B cell (primary cell): Measurements from ENCODE around the gene ICAM4. TPM values are rescaled to one million over a fixed set of nuclear protein-coding genes. Genes with fewer than 3 reads are reported as not detected.

Source experiments
- ATAC-seq: fragments of 200-7000 bp; cut with Tn5 transposase; one replicate; pipeline ENCODE4 v1.10.0; 2021; ENCODE audit warnings: low read depth, mild to moderate bottlenecking, moderate number of reproducible peaks, moderate library complexity
- CTCF ChIA-PET: fragments of 350-600 bp; sonication (Branson Sonifier 250); formaldehyde crosslinking; loops from one replicate; lab custom pipeline; 2021; ENCODE audit warnings: antibody characterized with exemption, inconsistent platforms; lab: Charles Lee
- POLR2A ChIA-PET: fragments of 350-600 bp; sonication (Branson Sonifier 250); formaldehyde crosslinking; loops from one replicate; lab custom pipeline; 2021; ENCODE audit warnings: antibody characterized with exemption; lab: Charles Lee
- DNase-seq: peaks from one replicate; pipeline ENCODE4 v3.0.0; 2013
- H2AFZ ChIP-seq: 2 replicates; pipeline ENCODE4 v1.6.1; 2012; ENCODE audit warnings: mild to moderate bottlenecking, low read depth, low read length; ENCODE audit not compliant: insufficient read depth, poor library complexity, severe bottlenecking
- H3K27ac ChIP-seq, 2 donors: 1 replicate in 1 of 2; 2 replicates in 1 of 2; pipeline ENCODE4 v1.5.1; 2012 to 2013; ENCODE audit warnings: low read length in 2 of 2, mild to moderate bottlenecking in 2 of 2, moderate library complexity in 1 of 2
- H3K27me3 ChIP-seq, 4 experiments: fragments of 200-600 bp in 1 of 4; sonication (generic) in 1 of 4; replicated peaks in 1 of 4; 1 replicate in 2 of 4; 2 replicates in 2 of 4; pipeline versions ENCODE4 v1.6.1 to v1.7.0; 2013 to 2016; ENCODE audit warnings: low read length in 3 of 4, mild to moderate bottlenecking in 2 of 4, mixed read lengths in 1 of 4, moderate library complexity in 1 of 4; ENCODE audit not compliant: insufficient read depth in 4 of 4, control insufficient read depth in 3 of 4; ENCODE audit errors: control extremely low read depth in 1 of 4
- H3K36me3 ChIP-seq, 2 experiments: replicated peaks in 1 of 2; 1 replicate in 1 of 2; 2 replicates in 1 of 2; pipeline versions ENCODE4 v1.6.1 to v1.7.1; 2013; ENCODE audit warnings: low read length in 1 of 2; ENCODE audit not compliant: insufficient read depth in 2 of 2, control insufficient read depth in 1 of 2; ENCODE audit errors: control extremely low read depth in 1 of 2, extremely low read depth in 1 of 2
- H3K4me1 ChIP-seq, 2 donors: fragments of 200-600 bp in 1 of 2; sonication (generic) in 1 of 2; 1 replicate in 1 of 2; 2 replicates in 1 of 2; pipeline versions ENCODE4 v1.5.1 to v1.6.1; 2013 to 2017; ENCODE audit warnings: low read length in 2 of 2; ENCODE audit not compliant: control insufficient read depth in 2 of 2, insufficient read depth in 2 of 2
- H3K4me2 ChIP-seq: replicated peaks from 2 replicates; pipeline ENCODE3; 2012; ENCODE audit warnings: mild to moderate bottlenecking, low read depth, low read length; ENCODE audit not compliant: poor library complexity, severe bottlenecking
- H3K4me3 ChIP-seq, 5 experiments: fragments of 200-600 bp in 1 of 5; sonication (generic) in 1 of 5; 1 replicate in 3 of 5; 2 replicates in 2 of 5; pipeline versions ENCODE4 v1.5.1 to v1.7.0; 2011 to 2016; ENCODE audit warnings: low read length in 4 of 5, mild to moderate bottlenecking in 4 of 5, low read depth in 2 of 5, control low read depth in 1 of 5, moderate library complexity in 1 of 5; ENCODE audit not compliant: insufficient read depth in 1 of 5; ENCODE audit errors: control extremely low read depth in 1 of 5, extremely low read depth in 1 of 5
- H3K79me2 ChIP-seq: fragments of 200-600 bp; sonication (generic); one replicate; pipeline ENCODE4 v1.6.0; 2016; ENCODE audit warnings: low read length; ENCODE audit not compliant: control insufficient read depth, insufficient read depth
- H3K9ac ChIP-seq: fragments of 200-600 bp; sonication (generic); 2 replicates; pipeline ENCODE4 v1.6.1; 2017; ENCODE audit warnings: mild to moderate bottlenecking, low read length, moderate library complexity
- H3K9me3 ChIP-seq, 3 donors: one replicate each; pipeline versions ENCODE4 v1.6.1 to v1.7.1; 2013; ENCODE audit warnings: low read length in 2 of 3; ENCODE audit not compliant: control insufficient read depth in 2 of 3, insufficient read depth in 1 of 3; ENCODE audit errors: control extremely low read depth in 1 of 3
- H4K20me1 ChIP-seq: 2 replicates; pipeline ENCODE4 v1.6.0; 2012; ENCODE audit warnings: mild to moderate bottlenecking, low read length; ENCODE audit not compliant: insufficient read depth, control insufficient read depth, poor library complexity, severe bottlenecking
- H3K27ac Mint-ChIP-seq: one replicate; pipeline ENCODE4 v1.8.0; 2021; ENCODE audit warnings: mixed read lengths
- H3K27me3 Mint-ChIP-seq: one replicate; pipeline ENCODE4 v1.8.0; 2021; ENCODE audit warnings: mixed read lengths
- H3K4me1 Mint-ChIP-seq: one replicate; pipeline ENCODE4 v1.8.0; 2021; ENCODE audit warnings: mixed read lengths
- H3K4me3 Mint-ChIP-seq: one replicate; pipeline ENCODE4 v1.8.0; 2021; ENCODE audit warnings: mixed read lengths
- H3K9me3 Mint-ChIP-seq: one replicate; pipeline ENCODE4 v1.8.0; 2022; ENCODE audit warnings: mixed read lengths; ENCODE audit not compliant: insufficient read depth
- CTCF ChIP-seq: fragments of 200-600 bp; IDR thresholded peaks from one replicate; pipeline ENCODE4 v1.8.0; 2022; ENCODE audit warnings: antibody characterized with exemption, mild to moderate bottlenecking
- EZH2 ChIP-seq: IDR thresholded peaks from 2 replicates; pipeline ENCODE4 v1.6.1; 2012; ENCODE audit warnings: borderline replicate concordance, low read depth, mild to moderate bottlenecking, moderate library complexity, low read length; ENCODE audit not compliant: insufficient read depth, poor library complexity, severe bottlenecking
- WGBS: methylation state at CpG from one replicate; pipeline ENCODE4 v1.1.5; 2013; ENCODE audit warnings: missing lambda C conversion rate; ENCODE audit not compliant: insufficient coverage; 5-methylcytosine and 5-hydroxymethylcytosine counted together
- intact Hi-C: fragments of 100-400 bp; cut with micrococcal nuclease; formaldehyde crosslinking; loops from one replicate; pipeline ENCODE4 v1.10.0; 2022
- polyA plus RNA-seq: library from polyadenylated mRNA; depleted of rRNA; stranded (reverse); fragments of >200 nt; gene quantifications from 2 replicates; pipeline ENCODE4 v1.2.3, GENCODE V29; 2012
- total RNA-seq, 2 donors: library from RNA; stranded (reverse); fragments of 120-200 nt in 1 of 2; gene quantifications; 1 replicate in 1 of 2; 2 replicates in 1 of 2; pipeline versions ENCODE4 v1.2.3 to v1.2.4, GENCODE V29; 2013 to 2022

ICAM4 gene
- total and polyA plus RNA-seq, 2 donors (not counting 1 experiment from before 2014, with no cell fraction given), result 0.44 to 0.78 TPM

- H3K27ac ChIP-seq, result no peak overlapping the region
- no peak overlapping the region for H3K4me3 ChIP-seq
- POLR2A ChIA-PET, result interaction anchor here (0.6 kb wide), 1 partner anchor 909 kb away, joined by 5 read pairs; no protein-coding TSS in a partner anchor
- intact Hi-C loops, result no loop called here
- no peaks in the 10 kb centered on the region for H3K27me3 ChIP-seq
- CTCF ChIA-PET, result interaction anchor here (0.6 to 1.3 kb wide), 3 partner anchors 84 to 101 kb away, joined by 3 to 4 read pairs (median 3); no protein-coding TSS in a partner anchor
- Mint-ChIP-seq H3K4me3 (no peak overlapping the region), H3K27ac (no peak overlapping the region), H3K4me1 (peaks cover 1% of the 10 kb centered on the region), H3K27me3 (no peaks in the 10 kb centered on the region), H3K9me3 (no peaks in the 10 kb centered on the region)
- TF ChIP-seq EZH2, result no peak
- no peak for TF ChIP-seq CTCF
- H3K79me2 ChIP-seq, result no peaks in the 10 kb centered on the region
- H3K4me2 ChIP-seq, result peak overlapping the region; percentile 12
- H3K9ac ChIP-seq, result no peak overlapping the region
- DNase-seq (no peak), ATAC-seq (no peak)
- peaks cover 0 to 7% of the 10 kb centered on the region in 2 donors for H3K4me1 ChIP-seq
- no peaks in the 10 kb centered on the region for H3K9me3 ChIP-seq
- H2AFZ ChIP-seq, result no peak overlapping the region
- H4K20me1 ChIP-seq, result no peaks in the 10 kb centered on the region
- WGBS, result 29% methylated on average over 11 of the region's 17 CpGs
- no peaks in the 10 kb centered on the region for H3K36me3 ChIP-seq
Measured at GRCh38 chr19:10305139-10305806, 18.5 kb downstream of the ICAM4 start.

GRCh38 chr19:10306327-10306726 lies 19.6 kb downstream of the ICAM4 start:
- H3K27ac Mint-ChIP-seq, result no peak overlapping the region
- Histone ChIP-seq H3K4me2 (no peak overlapping the region), H3K9me3 (no peaks in the 10 kb centered on the region), H3K27me3 (no peaks in the 10 kb centered on the region), H4K20me1 (no peaks in the 10 kb centered on the region), H3K4me1 (peaks cover 0 to 7% of the 10 kb centered on the region in 2 donors), H2AFZ (no peak overlapping the region), H3K79me2 (no peaks in the 10 kb centered on the region), H3K4me3 (no peak overlapping the region), H3K27ac (no peak overlapping the region), H3K36me3 (no peaks in the 10 kb centered on the region), H3K9ac (no peak overlapping the region)
- H3K4me1 Mint-ChIP-seq, result peaks cover 1% of the 10 kb centered on the region
- CTCF ChIA-PET, result interaction anchor here (1.0 to 1.1 kb wide), 2 partner anchors 48 to 84 kb away, joined by 4 to 5 read pairs; no protein-coding TSS in a partner anchor
- ATAC-seq (no peak), DNase-seq (no peak)
- no peaks in the 10 kb centered on the region for H3K27me3 Mint-ChIP-seq
- WGBS, result no CpG with 5 or more reads among the region's 5 CpGs
- TF ChIP-seq CTCF, result no peak
- TF ChIP-seq EZH2, result no peak
- no peak overlapping the region for H3K4me3 Mint-ChIP-seq
- POLR2A ChIA-PET, result interaction anchor here (0.6 to 1.2 kb wide), 2 partner anchors 14 to 908 kb away, joined by 5 to 6 read pairs; no protein-coding TSS in a partner anchor
- intact Hi-C loops, result no loop called here
- no peaks in the 10 kb centered on the region for H3K9me3 Mint-ChIP-seq
